Measurements from ENCODE around the gene TWF2.

The TWF2 gene

DNA sequence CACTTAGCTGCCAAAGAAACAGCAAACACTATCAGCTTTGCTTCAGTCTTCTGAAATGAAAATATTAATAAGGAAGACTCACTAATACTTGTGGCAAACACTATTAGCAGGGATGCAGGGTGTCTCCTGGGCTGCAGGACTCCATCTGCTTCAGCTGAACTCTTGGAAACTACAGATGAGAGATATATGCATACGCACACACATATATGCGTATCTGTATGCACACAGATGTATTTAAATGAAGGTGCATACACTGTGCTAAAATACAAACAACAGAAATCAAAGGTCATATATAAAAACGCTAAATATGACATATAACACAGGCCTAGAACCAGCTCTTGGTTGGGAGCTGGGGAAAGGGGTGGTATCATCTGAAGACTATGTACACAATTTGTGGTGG, 17.2 kb upstream of the TWF2 start:
- no peaks in the 10 kb centered on the region for H3K9me3 ChIP-seq (ENCODE audit: low read length)
- H3K79me2 ChIP-seq (ENCODE audit: insufficient read depth, low read length) = no peaks in the 10 kb centered on the region
- H3K9me2 ChIP-seq (ENCODE audit: low read depth, low read length) = no peaks in the 10 kb centered on the region
- no peak overlapping the region for H3K4me3 ChIP-seq (ENCODE audit: low read depth, low read length, poor library complexity, severe bottlenecking)
- H4K20me1 ChIP-seq (ENCODE audit: insufficient read depth, low read length) = no peaks in the 10 kb centered on the region
- peaks cover 20% of the 10 kb centered on the region for H3K4me1 ChIP-seq (ENCODE audit: insufficient read depth, low read length, severe bottlenecking)
- no peak overlapping the region for H3K9ac ChIP-seq (ENCODE audit: low read length)
- H2AFZ ChIP-seq (ENCODE audit: low read length) = no peak overlapping the region
- H3K27ac ChIP-seq (ENCODE audit: low read depth, low read length, poor library complexity, severe bottlenecking) = no peak overlapping the region
- H3K36me3 ChIP-seq (ENCODE audit: insufficient read depth, low read length) = peaks cover 93% of the 10 kb centered on the region
- H3K4me2 ChIP-seq (ENCODE audit: low read length) = no peak overlapping the region
- TF ChIP-seq, protein P1, sequence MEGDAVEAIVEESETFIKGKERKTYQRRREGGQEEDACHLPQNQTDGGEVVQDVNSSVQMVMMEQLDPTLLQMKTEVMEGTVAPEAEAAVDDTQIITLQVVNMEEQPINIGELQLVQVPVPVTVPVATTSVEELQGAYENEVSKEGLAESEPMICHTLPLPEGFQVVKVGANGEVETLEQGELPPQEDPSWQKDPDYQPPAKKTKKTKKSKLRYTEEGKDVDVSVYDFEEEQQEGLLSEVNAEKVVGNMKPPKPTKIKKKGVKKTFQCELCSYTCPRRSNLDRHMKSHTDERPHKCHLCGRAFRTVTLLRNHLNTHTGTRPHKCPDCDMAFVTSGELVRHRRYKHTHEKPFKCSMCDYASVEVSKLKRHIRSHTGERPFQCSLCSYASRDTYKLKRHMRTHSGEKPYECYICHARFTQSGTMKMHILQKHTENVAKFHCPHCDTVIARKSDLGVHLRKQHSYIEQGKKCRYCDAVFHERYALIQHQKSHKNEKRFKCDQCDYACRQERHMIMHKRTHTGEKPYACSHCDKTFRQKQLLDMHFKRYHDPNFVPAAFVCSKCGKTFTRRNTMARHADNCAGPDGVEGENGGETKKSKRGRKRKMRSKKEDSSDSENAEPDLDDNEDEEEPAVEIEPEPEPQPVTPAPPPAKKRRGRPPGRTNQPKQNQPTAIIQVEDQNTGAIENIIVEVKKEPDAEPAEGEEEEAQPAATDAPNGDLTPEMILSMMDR (IDR thresholded peaks at IDR 0.05; ENCODE audit: low read length) = no peak
- no peak for TF ChIP-seq EZH2 (IDR thresholded peaks at IDR 0.05; ENCODE audit: borderline replicate concordance, low read length)
- no peaks in the 10 kb centered on the region for H3K27me3 ChIP-seq (ENCODE audit: insufficient read depth, low read length)
- H3F3A ChIP-seq (ENCODE audit: insufficient read depth, low read length) = no peaks in the 10 kb centered on the region

DNA sequence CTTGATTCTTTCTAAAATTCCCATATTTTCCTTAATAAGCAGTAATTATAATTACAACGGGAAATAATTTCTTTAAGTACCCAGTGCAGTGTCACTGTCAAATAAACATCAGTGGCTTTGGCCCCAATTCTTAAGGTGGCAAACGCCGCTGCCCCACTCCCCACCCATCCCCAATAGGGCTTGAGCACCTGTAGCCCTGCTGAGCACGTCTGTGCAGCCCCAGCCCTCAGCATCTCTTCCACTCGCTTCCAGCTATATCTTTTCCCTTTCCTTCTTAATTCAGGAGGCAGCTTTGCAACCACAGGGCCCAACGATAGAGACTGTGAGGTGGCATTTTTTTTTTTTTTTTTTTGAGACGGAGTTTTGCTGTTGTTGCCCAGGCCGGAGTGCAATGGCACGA, 15.7 kb upstream of the TWF2 start:
- Histone ChIP-seq H3K27ac (ENCODE audit: low read depth, low read length, poor library complexity, severe bottlenecking) (no peak overlapping the region), H3K27me3 (ENCODE audit: insufficient read depth, low read length) (no peaks in the 10 kb centered on the region), H3K9me3 (ENCODE audit: low read length) (no peaks in the 10 kb centered on the region), H3F3A (ENCODE audit: insufficient read depth, low read length) (no peaks in the 10 kb centered on the region), H4K20me1 (ENCODE audit: insufficient read depth, low read length) (no peaks in the 10 kb centered on the region), H3K4me3 (ENCODE audit: low read depth, low read length, poor library complexity, severe bottlenecking) (no peak overlapping the region), H3K9ac (ENCODE audit: low read length) (no peak overlapping the region), H3K4me2 (ENCODE audit: low read length) (no peak overlapping the region), H3K4me1 (ENCODE audit: insufficient read depth, low read length, severe bottlenecking) (peaks cover 20% of the 10 kb centered on the region), H3K9me2 (ENCODE audit: low read depth, low read length) (no peaks in the 10 kb centered on the region), H2AFZ (ENCODE audit: low read length) (no peak overlapping the region), H3K36me3 (ENCODE audit: insufficient read depth, low read length) (peaks cover 91% of the 10 kb centered on the region), H3K79me2 (ENCODE audit: insufficient read depth, low read length) (no peaks in the 10 kb centered on the region)
- TF ChIP-seq EZH2 (IDR thresholded peaks at IDR 0.05; ENCODE audit: borderline replicate concordance, low read length) = no peak
- TF ChIP-seq, protein P1 (IDR thresholded peaks at IDR 0.05; ENCODE audit: low read length) = no peak

DNA sequence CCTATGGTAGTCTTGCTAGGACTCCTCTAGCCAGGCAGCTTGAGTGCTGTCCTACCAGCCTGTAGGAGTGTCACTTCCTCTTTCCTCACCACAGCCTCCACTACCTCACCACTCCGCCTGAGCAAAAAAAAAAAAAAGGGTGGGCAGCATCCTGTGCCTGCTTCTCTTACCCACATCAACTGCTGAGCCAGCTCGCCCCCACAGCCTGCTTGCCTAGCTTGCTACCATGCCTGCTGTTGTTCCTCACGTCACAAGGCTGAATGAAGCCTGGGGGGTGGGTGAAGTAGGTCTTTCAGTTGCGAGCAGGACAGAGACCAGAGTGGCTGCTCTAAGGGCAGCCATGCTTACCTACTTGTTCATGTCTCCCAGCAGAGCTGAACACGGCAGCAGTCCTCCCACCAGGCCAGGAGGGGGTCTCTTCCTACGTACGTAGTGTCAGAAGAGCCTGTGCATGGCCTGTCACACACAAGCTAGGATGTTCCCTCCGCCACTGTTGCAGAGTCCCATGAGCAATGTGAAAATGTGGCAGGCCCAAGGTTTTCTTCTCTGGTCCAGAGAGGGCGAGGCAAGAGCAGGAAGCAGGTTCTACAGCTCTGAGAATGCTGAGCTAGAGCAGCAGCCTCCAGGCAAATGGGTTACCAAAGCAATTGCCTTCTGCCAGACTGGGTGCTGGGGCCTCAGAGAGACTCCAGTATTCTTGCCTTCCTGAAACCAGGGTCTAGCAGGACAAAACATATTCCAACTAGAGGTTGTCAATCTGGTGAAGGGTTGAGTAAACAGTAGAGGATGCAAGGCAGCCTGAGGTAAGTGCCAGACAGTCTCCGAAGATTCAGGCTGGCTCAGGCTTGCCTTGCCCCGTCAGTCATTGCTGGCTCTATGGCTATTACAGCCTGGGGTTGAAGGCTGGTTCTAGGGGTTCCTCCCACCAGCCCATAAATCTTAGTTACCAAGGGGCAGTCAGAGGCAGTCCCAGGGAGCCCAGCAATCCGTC, 14.7 kb upstream of the TWF2 start:
- H3K27me3 ChIP-seq (ENCODE audit: insufficient read depth, low read length) = no peaks in the 10 kb centered on the region
- TF ChIP-seq, protein P1 (IDR thresholded peaks at IDR 0.05; ENCODE audit: low read length) = no peak; the same call in 1 of the 2 replicates
- peaks cover 89% of the 10 kb centered on the region for H3K36me3 ChIP-seq (ENCODE audit: insufficient read depth, low read length)
- no peaks in the 10 kb centered on the region for H3K9me3 ChIP-seq (ENCODE audit: low read length)
- H3K4me2 ChIP-seq (ENCODE audit: low read length) = peak overlapping the region; percentile 48; the same call in 1 of the 2 replicates
- H3K4me1 ChIP-seq (ENCODE audit: insufficient read depth, low read length, severe bottlenecking) = peaks cover 20% of the 10 kb centered on the region
- peak overlapping the region; percentile 31; the same call in 1 of the 2 replicates for H3K9ac ChIP-seq (ENCODE audit: low read length)
- H4K20me1 ChIP-seq (ENCODE audit: insufficient read depth, low read length) = no peaks in the 10 kb centered on the region
- no peaks in the 10 kb centered on the region for H3K79me2 ChIP-seq (ENCODE audit: insufficient read depth, low read length)
- H3K9me2 ChIP-seq (ENCODE audit: low read depth, low read length) = no peaks in the 10 kb centered on the region
- H3K27ac ChIP-seq (ENCODE audit: low read depth, low read length, poor library complexity, severe bottlenecking) = peak overlapping the region; percentile 87
- H3K4me3 ChIP-seq (ENCODE audit: low read depth, low read length, poor library complexity, severe bottlenecking) = no peak overlapping the region
- no peak overlapping the region for H2AFZ ChIP-seq (ENCODE audit: low read length)
- H3F3A ChIP-seq (ENCODE audit: insufficient read depth, low read length) = no peaks in the 10 kb centered on the region

Measured in OCI-LY1 (cell line).